ENCODE results near the gene ARPC4.
"Not testable (repeated sequence)": the region's sequence is repeated elsewhere in the genome, so short reads cannot be mapped to it uniquely, and the experiment has no call there.

The ARPC4 gene

DNA sequence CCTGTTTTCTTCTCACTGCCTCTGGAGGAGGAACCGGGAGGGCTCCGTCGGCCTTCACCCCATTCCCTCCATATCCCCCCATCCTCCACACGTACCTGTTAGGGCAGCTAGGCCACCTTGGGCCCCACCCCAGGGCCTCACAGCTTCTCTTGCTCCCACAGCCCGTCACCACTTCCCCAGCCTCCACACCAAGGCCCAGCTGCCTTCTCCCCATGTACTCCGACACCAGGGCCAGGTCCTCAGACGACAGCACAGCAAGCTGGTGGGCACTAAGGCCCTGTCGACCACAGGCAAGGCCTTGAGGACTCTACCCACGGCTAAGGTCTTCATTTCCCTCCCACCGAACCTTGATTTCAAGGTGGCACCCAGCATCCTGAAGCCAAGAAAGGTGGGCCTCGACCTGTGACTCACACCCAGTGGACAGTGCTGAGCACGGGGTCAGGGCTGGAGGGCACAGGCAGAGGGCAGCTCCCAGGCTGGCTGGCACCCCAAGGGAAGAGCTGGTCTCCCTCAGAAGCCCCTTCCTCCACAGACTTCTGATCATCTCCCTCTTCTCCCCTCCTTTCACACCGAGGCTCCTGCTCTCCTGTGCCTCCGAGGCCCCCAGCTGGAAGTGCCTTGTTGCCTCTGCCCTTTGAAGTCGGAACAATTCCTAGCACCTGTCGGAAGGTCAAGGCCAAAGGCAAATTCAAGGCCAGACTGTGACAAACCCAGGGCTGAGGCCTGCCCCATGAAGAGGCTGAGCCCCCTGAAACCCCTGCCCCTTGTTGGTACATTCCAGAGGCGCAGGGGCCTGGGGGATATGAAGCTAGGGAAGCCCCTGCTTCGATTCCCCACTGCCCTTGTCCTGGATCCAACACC is 41.9 kb downstream of the ARPC4 start:
- Histone ChIP-seq H3K36me3 (ENCODE audit: control insufficient read depth, insufficient read depth, low read length) (peaks cover 27% of the 10 kb centered on the region), H3K27ac (ENCODE audit: insufficient read depth, low read length, poor library complexity, severe bottlenecking) (no peak overlapping the region), H3K4me3 (ENCODE audit: insufficient read depth, low read depth, low read length, poor library complexity, severe bottlenecking) (no peak overlapping the region), H3K4me1 (ENCODE audit: control insufficient read depth, insufficient read depth, low read length, poor library complexity, severe bottlenecking) (no peaks in the 10 kb centered on the region), H3K27me3 (replicated peaks; ENCODE audit: control insufficient read depth, insufficient read depth, low read length, poor library complexity, severe bottlenecking) (no peaks in the 10 kb centered on the region), H3K9me3 (ENCODE audit: control insufficient read depth, low read length) (no peaks in the 10 kb centered on the region)
- DNase-seq: no peak

DNA sequence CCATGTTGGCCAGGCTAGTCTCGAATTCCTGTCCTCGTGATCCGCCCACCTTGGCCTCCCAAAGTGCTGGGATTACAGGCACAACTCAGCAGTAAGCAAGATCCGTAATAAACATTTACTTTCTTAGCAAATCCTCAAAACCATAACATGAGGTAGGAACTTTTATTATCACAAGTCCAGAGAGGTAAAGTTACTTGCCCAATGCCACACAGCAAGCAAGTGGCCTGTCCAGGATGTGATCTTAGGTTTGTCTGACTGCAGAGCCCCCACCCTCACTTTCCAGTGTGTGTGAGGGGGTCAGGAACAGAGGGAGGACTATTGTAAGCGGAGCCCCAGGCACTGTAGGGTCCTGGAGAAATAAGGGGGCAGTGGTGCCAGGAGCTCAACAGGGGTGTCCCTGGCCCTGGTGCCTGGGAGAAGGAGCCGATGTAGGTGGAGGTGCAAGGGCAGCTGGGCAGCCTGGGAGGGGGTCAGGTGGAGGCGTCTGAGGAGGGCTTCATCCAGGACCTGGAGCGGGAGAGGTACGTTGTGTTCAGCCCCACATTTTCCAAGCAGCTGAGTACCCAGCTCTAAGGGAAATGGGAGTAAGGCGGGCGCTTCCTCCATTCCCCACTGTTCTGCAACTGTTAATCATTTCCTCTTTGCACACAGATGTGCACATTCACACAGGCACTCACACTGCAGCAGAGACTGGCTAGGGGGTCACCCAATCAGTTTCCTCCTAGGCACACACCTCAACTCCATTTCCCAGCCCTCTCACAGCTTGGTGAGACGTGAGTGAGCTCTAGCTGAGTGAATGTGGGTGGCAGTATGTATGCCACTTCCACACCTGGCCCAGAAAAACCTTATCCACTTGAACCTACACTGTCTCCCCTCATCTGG is 45.1 kb downstream of the ARPC4 start:
- Histone ChIP-seq H3K36me3 (ENCODE audit: control insufficient read depth, insufficient read depth, low read length) (peaks cover 40% of the 10 kb centered on the region), H3K4me3 (ENCODE audit: insufficient read depth, low read depth, low read length, poor library complexity, severe bottlenecking) (no peak overlapping the region), H3K27me3 (replicated peaks; ENCODE audit: control insufficient read depth, insufficient read depth, low read length, poor library complexity, severe bottlenecking) (no peaks in the 10 kb centered on the region), H3K4me1 (ENCODE audit: control insufficient read depth, insufficient read depth, low read length, poor library complexity, severe bottlenecking) (peaks cover 2% of the 10 kb centered on the region), H3K27ac (ENCODE audit: insufficient read depth, low read length, poor library complexity, severe bottlenecking) (no peak overlapping the region), H3K9me3 (ENCODE audit: control insufficient read depth, low read length) (no peaks in the 10 kb centered on the region)
- no peak for DNase-seq

DNA sequence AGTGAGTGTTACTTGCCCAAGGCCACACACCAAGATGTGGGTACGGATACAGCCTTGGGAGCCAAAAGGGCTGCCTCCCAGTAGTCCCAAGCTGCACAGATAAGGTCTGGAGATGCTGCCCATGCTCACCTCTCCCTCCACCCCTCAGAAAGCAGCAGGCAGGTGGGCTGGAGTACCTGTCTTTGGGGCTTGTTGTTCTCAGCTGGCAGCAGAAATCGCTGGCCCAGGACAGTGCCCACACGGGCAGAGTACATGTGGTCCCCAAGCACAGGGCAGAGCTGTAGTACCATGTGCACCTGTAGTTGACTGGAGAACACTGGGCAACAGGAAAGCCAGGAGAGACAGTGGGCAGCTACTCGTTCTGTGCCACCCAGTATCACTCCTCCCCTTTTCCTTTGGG is 46.0 kb downstream of the ARPC4 start:
- H3K4me1 ChIP-seq (ENCODE audit: control insufficient read depth, insufficient read depth, low read length, poor library complexity, severe bottlenecking): peaks cover 6% of the 10 kb centered on the region
- H3K4me3 ChIP-seq (ENCODE audit: insufficient read depth, low read depth, low read length, poor library complexity, severe bottlenecking): no peak overlapping the region
- H3K36me3 ChIP-seq (ENCODE audit: control insufficient read depth, insufficient read depth, low read length): peaks cover 34% of the 10 kb centered on the region
- H3K27me3 ChIP-seq (replicated peaks; ENCODE audit: control insufficient read depth, insufficient read depth, low read length, poor library complexity, severe bottlenecking): no peaks in the 10 kb centered on the region
- H3K27ac ChIP-seq (ENCODE audit: insufficient read depth, low read length, poor library complexity, severe bottlenecking): no peak overlapping the region
- no peak for DNase-seq
- H3K9me3 ChIP-seq (ENCODE audit: control insufficient read depth, low read length): no peaks in the 10 kb centered on the region

DNA sequence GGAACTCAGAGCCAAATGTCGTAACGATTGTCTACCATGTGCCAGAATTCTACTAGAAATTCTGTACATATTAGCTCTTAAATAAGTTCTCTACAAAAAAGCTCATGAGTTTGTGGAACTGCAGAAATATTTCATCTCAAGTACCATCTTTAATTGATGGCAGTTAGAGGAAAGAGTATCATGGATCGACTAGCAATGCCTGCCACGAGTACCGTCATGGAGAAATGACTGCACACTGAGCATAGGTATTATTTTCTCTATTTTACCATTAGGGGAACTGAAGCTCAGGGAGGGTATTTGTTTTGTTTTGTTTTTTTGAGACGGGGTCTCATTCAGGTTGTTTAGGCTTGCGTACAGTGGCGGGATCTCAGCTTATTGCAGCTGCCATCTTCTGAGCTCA is 48.1 kb downstream of the ARPC4 start:
- Histone ChIP-seq H3K9me3 (ENCODE audit: control insufficient read depth, low read length) (no peaks in the 10 kb centered on the region), H3K27me3 (replicated peaks; ENCODE audit: control insufficient read depth, insufficient read depth, low read length, poor library complexity, severe bottlenecking) (no peaks in the 10 kb centered on the region), H3K36me3 (ENCODE audit: control insufficient read depth, insufficient read depth, low read length) (peaks cover 21% of the 10 kb centered on the region), H3K4me1 (ENCODE audit: control insufficient read depth, insufficient read depth, low read length, poor library complexity, severe bottlenecking) (peaks cover 11% of the 10 kb centered on the region), H3K4me3 (ENCODE audit: insufficient read depth, low read depth, low read length, poor library complexity, severe bottlenecking) (no peak overlapping the region), H3K27ac (ENCODE audit: insufficient read depth, low read length, poor library complexity, severe bottlenecking) (no peak overlapping the region)
- no peak for DNase-seq

DNA sequence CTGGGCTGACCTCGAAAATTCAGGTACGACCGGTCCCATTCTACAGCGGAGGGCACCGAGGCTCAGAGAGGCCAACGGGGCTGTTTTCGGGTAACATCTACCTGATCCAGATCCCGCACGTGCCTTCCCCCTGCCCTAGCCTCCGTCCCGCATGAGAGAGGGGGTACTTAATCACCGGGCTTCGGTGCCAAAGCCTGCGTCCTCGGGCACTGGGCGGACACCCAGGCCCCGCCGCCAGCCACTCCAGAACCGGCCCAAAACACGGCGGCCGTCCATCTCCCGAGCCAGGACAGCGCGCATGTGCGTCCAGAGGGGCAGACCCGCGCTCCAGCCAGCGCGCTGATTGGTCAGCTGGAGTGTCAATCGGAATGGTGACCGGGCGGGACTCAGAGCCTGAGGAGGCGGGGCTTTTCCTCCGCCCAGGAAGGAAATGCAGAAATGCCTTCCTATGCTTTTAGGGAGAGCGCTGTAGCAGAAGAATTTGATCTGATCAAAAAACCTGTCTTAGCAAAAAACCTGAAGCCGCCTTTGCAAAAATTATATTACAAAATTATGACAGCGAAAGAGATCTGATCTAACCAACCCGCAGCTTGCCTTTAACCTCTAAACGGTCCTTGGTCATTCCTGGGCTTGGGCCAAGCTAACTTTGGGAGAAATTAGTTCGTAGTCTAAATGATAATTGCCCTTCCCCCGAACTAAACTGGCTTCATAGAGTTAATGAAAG is 51.0 kb downstream of the ARPC4 start, which contains the start of gene RPUSD3:
RPUSD3 (minus strand) TSS at position 294 of the 724 bp plus-strand sequence; CDS start at position 276, 18 bp downstream.
- DNase-seq: peak; percentile 91 to 95 (median 93)
- Histone ChIP-seq H3K4me3 (ENCODE audit: insufficient read depth, low read depth, low read length, poor library complexity, severe bottlenecking) (peak within 1 kb of the TSS; percentile 87), H3K9me3 (ENCODE audit: control insufficient read depth, low read length) (no peaks in the 10 kb centered on the region), H3K4me1 (ENCODE audit: control insufficient read depth, insufficient read depth, low read length, poor library complexity, severe bottlenecking) (peaks cover 11% of the 10 kb centered on the region), H3K36me3 (ENCODE audit: control insufficient read depth, insufficient read depth, low read length) (peaks cover 18% of the 10 kb centered on the region), H3K27me3 (replicated peaks; ENCODE audit: control insufficient read depth, insufficient read depth, low read length, poor library complexity, severe bottlenecking) (no peaks in the 10 kb centered on the region), H3K27ac (ENCODE audit: insufficient read depth, low read length, poor library complexity, severe bottlenecking) (peak within 1 kb of the TSS; percentile 72)

DNA sequence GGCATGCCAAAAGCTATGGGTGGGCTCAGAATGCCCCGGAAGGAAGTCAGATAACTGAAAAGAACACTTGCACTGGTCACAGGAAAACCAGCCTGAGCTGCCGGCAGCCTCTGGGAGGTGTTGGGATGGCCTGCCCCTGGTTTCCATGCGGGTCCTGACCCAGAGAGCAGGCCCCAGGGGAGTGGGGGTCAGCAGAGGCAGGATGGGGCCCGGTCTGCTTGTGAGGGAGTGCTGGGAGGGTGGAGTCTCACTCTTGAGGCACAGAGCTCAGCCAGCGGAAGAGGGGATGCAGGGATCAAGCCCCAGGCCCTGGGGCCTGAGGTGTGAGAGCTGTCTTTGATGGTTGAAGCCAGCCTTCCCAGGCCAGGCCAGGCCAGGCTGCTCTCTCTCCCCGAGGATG is 53.3 kb downstream of the ARPC4 start:
- no peak overlapping the region for H3K27ac ChIP-seq (ENCODE audit: insufficient read depth, low read length, poor library complexity, severe bottlenecking)
- H3K4me1 ChIP-seq (ENCODE audit: control insufficient read depth, insufficient read depth, low read length, poor library complexity, severe bottlenecking): peaks cover 11% of the 10 kb centered on the region
- H3K36me3 ChIP-seq (ENCODE audit: control insufficient read depth, insufficient read depth, low read length): peaks cover 5% of the 10 kb centered on the region
- DNase-seq: no peak
- no peaks in the 10 kb centered on the region for H3K27me3 ChIP-seq (replicated peaks; ENCODE audit: control insufficient read depth, insufficient read depth, low read length, poor library complexity, severe bottlenecking)
- H3K4me3 ChIP-seq (ENCODE audit: insufficient read depth, low read depth, low read length, poor library complexity, severe bottlenecking): no peak overlapping the region
- no peaks in the 10 kb centered on the region for H3K9me3 ChIP-seq (ENCODE audit: control insufficient read depth, low read length)

DNA sequence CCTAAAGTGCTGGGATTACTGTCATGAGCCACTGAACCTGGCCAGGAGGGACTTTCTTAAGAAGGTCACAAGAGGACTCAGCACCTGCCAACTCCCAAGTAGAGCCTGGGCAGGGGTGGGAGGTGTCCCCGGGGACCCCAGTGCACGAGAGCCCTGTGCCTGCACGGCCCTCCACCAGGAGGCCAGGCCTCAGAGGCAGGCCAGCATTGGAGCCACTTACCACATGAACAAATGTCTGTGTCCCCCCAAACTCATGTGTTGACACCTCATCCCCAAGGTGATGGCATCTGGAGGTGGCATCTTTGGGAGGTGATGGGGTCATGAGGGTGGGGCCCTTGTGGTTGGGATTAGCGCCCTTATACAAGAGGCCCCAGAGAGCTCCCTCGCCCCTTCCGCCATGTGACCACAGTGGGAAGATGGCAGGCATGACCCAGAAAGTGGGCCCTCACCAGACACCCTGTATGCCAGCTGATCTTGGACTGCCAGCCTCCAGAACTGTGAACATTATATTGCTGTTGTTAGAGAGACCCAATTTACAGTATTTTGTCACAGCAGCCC is 54.1 kb downstream of the ARPC4 start:
- no peaks in the 10 kb centered on the region for H3K27me3 ChIP-seq (replicated peaks; ENCODE audit: control insufficient read depth, insufficient read depth, low read length, poor library complexity, severe bottlenecking)
- no peak overlapping the region for H3K27ac ChIP-seq (ENCODE audit: insufficient read depth, low read length, poor library complexity, severe bottlenecking)
- no peak overlapping the region for H3K4me3 ChIP-seq (ENCODE audit: insufficient read depth, low read depth, low read length, poor library complexity, severe bottlenecking)
- no peaks in the 10 kb centered on the region for H3K36me3 ChIP-seq (ENCODE audit: control insufficient read depth, insufficient read depth, low read length)
- H3K4me1 ChIP-seq (ENCODE audit: control insufficient read depth, insufficient read depth, low read length, poor library complexity, severe bottlenecking): peaks cover 11% of the 10 kb centered on the region
- H3K9me3 ChIP-seq (ENCODE audit: control insufficient read depth, low read length): no peaks in the 10 kb centered on the region
- DNase-seq: no peak

DNA sequence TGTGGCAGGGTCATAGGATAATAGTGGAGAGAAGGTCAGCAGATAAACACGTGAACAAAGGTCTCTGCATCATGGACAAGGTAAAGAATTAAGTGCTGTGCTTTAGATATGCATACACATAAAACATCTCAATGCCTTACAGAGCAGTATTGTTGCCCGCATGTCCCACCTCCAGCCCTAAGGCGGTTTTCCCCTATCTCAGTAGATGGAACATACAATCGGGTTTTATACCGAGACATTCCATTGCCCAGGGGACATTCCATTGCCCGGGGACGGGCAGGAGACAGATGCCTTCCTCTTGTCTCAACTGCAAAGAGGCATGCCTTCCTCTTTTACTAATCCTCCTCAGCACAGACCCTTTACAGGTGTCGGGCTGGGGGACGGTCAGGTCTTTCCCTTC is 55.0 kb downstream of the ARPC4 start:
- not testable (repeated sequence) for H3K9me3 ChIP-seq (ENCODE audit: control insufficient read depth, low read length); DNase-seq; H3K36me3 ChIP-seq (ENCODE audit: control insufficient read depth, insufficient read depth, low read length); H3K27ac ChIP-seq (ENCODE audit: insufficient read depth, low read length, poor library complexity, severe bottlenecking); H3K4me1 ChIP-seq (ENCODE audit: control insufficient read depth, insufficient read depth, low read length, poor library complexity, severe bottlenecking); H3K27me3 ChIP-seq (replicated peaks; ENCODE audit: control insufficient read depth, insufficient read depth, low read length, poor library complexity, severe bottlenecking); H3K4me3 ChIP-seq (ENCODE audit: insufficient read depth, low read depth, low read length, poor library complexity, severe bottlenecking)

DNA sequence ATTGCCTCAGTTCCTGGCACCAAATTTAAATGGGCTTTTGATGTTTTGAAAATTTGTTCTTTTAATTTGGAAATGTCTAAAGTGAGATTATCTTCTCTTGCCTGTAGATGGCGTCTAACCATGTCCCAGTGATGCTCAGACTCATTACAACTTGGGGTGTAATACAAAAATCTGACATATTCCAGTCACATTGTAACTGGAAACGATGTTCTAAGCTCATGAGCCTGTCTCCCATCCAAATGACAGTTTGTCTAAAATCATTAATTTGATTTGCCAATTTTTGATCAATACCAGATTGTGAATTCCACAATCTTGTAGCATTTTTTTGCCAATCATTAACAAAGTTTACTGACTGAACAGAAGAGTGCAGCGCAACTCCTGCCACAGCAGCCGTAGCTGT is 56.0 kb downstream of the ARPC4 start:
- H3K36me3 ChIP-seq (ENCODE audit: control insufficient read depth, insufficient read depth, low read length); H3K4me1 ChIP-seq (ENCODE audit: control insufficient read depth, insufficient read depth, low read length, poor library complexity, severe bottlenecking); H3K27ac ChIP-seq (ENCODE audit: insufficient read depth, low read length, poor library complexity, severe bottlenecking); H3K9me3 ChIP-seq (ENCODE audit: control insufficient read depth, low read length); DNase-seq; H3K27me3 ChIP-seq (replicated peaks; ENCODE audit: control insufficient read depth, insufficient read depth, low read length, poor library complexity, severe bottlenecking); H3K4me3 ChIP-seq (ENCODE audit: insufficient read depth, low read depth, low read length, poor library complexity, severe bottlenecking): not testable (repeated sequence)

All from effector memory CD4-positive, alpha-beta T cell (primary cell).